Heart left ventricle (tissue), 16 donors: ENCODE results near the gene LANCL2. TPM values are rescaled to one million over a fixed set of nuclear protein-coding genes. Genes with fewer than 3 reads are reported as not detected.

ENCODE experiments used
- ATAC-seq, 4 donors: fragments of 200-7000 bp; cut with Tn5 transposase; one replicate each; pipeline ENCODE4 v1.9.1; 2020 to 2022; ENCODE audit warnings: moderate library complexity in 4 of 4, mild to moderate bottlenecking in 3 of 4, moderate number of reproducible peaks in 1 of 4
- DNase-seq, 5 donors: peaks; one replicate each; pipeline ENCODE4 v3.0.0-alpha.2; 2020
- H3K27ac ChIP-seq, 12 donors: fragments of 200-600 bp; sonication (generic) in 4 of 12; one replicate each; pipeline versions ENCODE4 v1.5.0 to v1.8.0; 2016 to 2022; ENCODE audit warnings: mild to moderate bottlenecking in 2 of 12
- H3K27me3 ChIP-seq, 9 donors: fragments of 200-600 bp; sonication (generic) in 2 of 9; one replicate each; pipeline versions ENCODE4 v1.5.1 to v1.8.0; 2016 to 2022; ENCODE audit warnings: mild to moderate bottlenecking in 3 of 9
- H3K36me3 ChIP-seq, 9 donors: fragments of 200-600 bp; sonication (generic) in 2 of 9; one replicate each; pipeline versions ENCODE4 v1.5.0 to v1.8.0; 2018 to 2022; ENCODE audit warnings: mild to moderate bottlenecking in 2 of 9
- H3K4me1 ChIP-seq, 12 donors: fragments of 200-600 bp; sonication (generic) in 4 of 12; one replicate each; pipeline versions ENCODE4 v1.5.0 to v1.8.0; 2016 to 2022; ENCODE audit warnings: mild to moderate bottlenecking in 3 of 12
- H3K4me3 ChIP-seq, 12 donors: fragments of 200-600 bp; sonication (generic) in 4 of 12; one replicate each; pipeline versions ENCODE4 v1.5.0 to v1.8.0; 2017 to 2022; ENCODE audit warnings: mild to moderate bottlenecking in 9 of 12, moderate library complexity in 4 of 12
- H3K9me3 ChIP-seq, 12 donors: fragments of 200-600 bp; sonication (generic) in 4 of 12; one replicate each; pipeline versions ENCODE4 v1.5.0 to v1.8.0; 2016 to 2022; ENCODE audit warnings: mild to moderate bottlenecking in 1 of 12
- CTCF ChIP-seq, 12 donors: fragments of 200-600 bp; sonication (generic) in 4 of 12; IDR thresholded peaks; one replicate each; pipeline versions ENCODE4 v1.5.0 to v1.8.0; 2018 to 2022; ENCODE audit warnings: antibody characterized with exemption in 12 of 12, mild to moderate bottlenecking in 5 of 12
- POLR2A ChIP-seq, 2 donors: fragments of 450-650 bp; IDR thresholded peaks; one replicate each; pipeline ENCODE4 v1.6.1; 2017; ENCODE audit warnings: antibody characterized with exemption in 2 of 2, mild to moderate bottlenecking in 2 of 2, moderate library complexity in 2 of 2
- WGBS, 4 donors: extraction: QIAGEN DNeasy Blood & Tissue Kit in 2 of 4; methylation state at CpG; one replicate each; pipeline versions ENCODE4 v1.1.5 to v1.1.7; 2013 to 2018; 5-methylcytosine and 5-hydroxymethylcytosine counted together
- intact Hi-C, 10 donors: fragments of 100-400 bp; cut with DNase I; formaldehyde crosslinking; loops; one replicate each; pipeline versions ENCODE4 v1.11.1 to v1.14.2; 2022
- polyA plus RNA-seq, 2 donors: library from polyadenylated mRNA; stranded (reverse); fragments of 200-250 nt; gene quantifications; one replicate each; pipeline ENCODE4 v1.2.3, GENCODE V29; 2013
- total RNA-seq, 9 donors: library from RNA; depleted of rRNA in 2 of 9; stranded (reverse); fragments of >200 nt in 2 of 9; fragmentation: NEBNext Ultra II Directional in 3 of 9; extraction: Animal tissue kit (Norgen Biotek cat#: 25700) in 3 of 9; gene quantifications; one replicate each; pipeline versions ENCODE4 v1.1.0 to v1.2.4, GENCODE V29; 2016 to 2023
- donor health status: ischemic (EF 13 %, LVEDD 7.1; RV severe dilation, severe dysfunction).
- donor health status: healthy with polysubstance abuse.
- donor health status: DM: no; HTN: yes; CAD: no.
- donor health status: DM: no; HTN: no; CAD: no.
- donor health status: ischemic (EF 25% LVEDD 6.9; RV normal size, moderate dysfunction).
- donor health status: ischemic (EF 25% LVEDD 5.7; RV mildly dilated, moderate dysfunction).
- donor health status: healthy.
- donor health status: DM: yes; HTN: yes; CAD: no.
- donor health status: ischemic (EF 35%, LVEDD 5.7; RV mildly dilated, moderate dysfunction).
- donor health status: nonischemic (EF 11% LVEDD 7.7; RV severe dilation, severe dysfunction).
- donor health status: DM: yes; HTN: yes; CAD: no.
- donor health status: PGD.
- donor health status: ischemic (EF 29% LVEDD 5.4; RV normal size, mild dysfunction).
- donor health status: nonischemic (EF 23%, LVEDD 6.1; RV moderate dilation, normal function).

The LANCL2 gene
- total and polyA plus RNA-seq, 11 donors = 2.6 to 10.3 (median 8.0) TPM

- no peak overlapping the region for H3K4me3 ChIP-seq
- no peaks in the 10 kb centered on the region for H3K27me3 ChIP-seq
- intact Hi-C loops = no loop called here
- no peaks in the 10 kb centered on the region for H3K9me3 ChIP-seq
- no peaks in the 10 kb centered on the region for H3K4me1 ChIP-seq
- H3K27ac ChIP-seq = no peak overlapping the region
- TF ChIP-seq CTCF (IDR thresholded peaks at IDR 0.05) = no peak
- no peak for TF ChIP-seq POLR2A (IDR thresholded peaks at IDR 0.05)
- ATAC-seq (no peak), DNase-seq (no peak)
- WGBS, 4 donors = 65 to 74% (median 72%) methylated on average over 3 of the region's 3 CpGs
- peaks cover 0 to 8% (median 4%) of the 10 kb centered on the region in 9 donors for H3K36me3 ChIP-seq
These were observed 55.4 kb downstream of the LANCL2 start for GRCh38 chr7:55420530-55420929.

- H3K4me3 ChIP-seq = no peak overlapping the region
- no peak for DNase-seq
- WGBS, 4 donors = 54 to 68% (median 62%) methylated on average over 5 of the region's 5 CpGs
These were observed 58.2 kb downstream of the LANCL2 start for GRCh38 chr7:55423277-55423711.

GRCh38 chr7:55423891-55424290 is 58.8 kb downstream of the LANCL2 start:
- peaks cover 0 to 26% (median 12%) of the 10 kb centered on the region in 9 donors for H3K36me3 ChIP-seq
- TF ChIP-seq POLR2A (IDR thresholded peaks at IDR 0.05) (no peak), CTCF (IDR thresholded peaks at IDR 0.05) (no peak)
- H3K4me1 ChIP-seq = no peaks in the 10 kb centered on the region
- no peak for ATAC-seq
- H3K4me3 ChIP-seq = no peak overlapping the region
- no peaks in the 10 kb centered on the region for H3K27me3 ChIP-seq
- no peaks in the 10 kb centered on the region for H3K9me3 ChIP-seq
- intact Hi-C loops = no loop called here
- no peak overlapping the region for H3K27ac ChIP-seq
- no peak for DNase-seq
- 79 to 93% (median 87%) methylated on average over 5 of the region's 5 CpGs for WGBS, 4 donors

More at GRCh38 chr7:55423277-55423711, 58.2 kb downstream of the LANCL2 start:
- H3K36me3 ChIP-seq = peaks cover 0 to 24% (median 12%) of the 10 kb centered on the region in 9 donors
- H3K9me3 ChIP-seq = no peaks in the 10 kb centered on the region
- no peaks in the 10 kb centered on the region for H3K27me3 ChIP-seq
- TF ChIP-seq POLR2A (IDR thresholded peaks at IDR 0.05) = no peak
- TF ChIP-seq CTCF (IDR thresholded peaks at IDR 0.05) = peak in 1 of 12 donors; percentile 8
- no peaks in the 10 kb centered on the region for H3K4me1 ChIP-seq
- intact Hi-C loops = no loop called here
- ATAC-seq = no peak
- no peak overlapping the region for H3K27ac ChIP-seq

GRCh38 chr7:55425141-55425752 is 60.1 kb downstream of the LANCL2 start:
- 88 to 93% (median 91%) methylated on average over 11 of the region's 11 CpGs for WGBS, 4 donors
- Histone ChIP-seq H3K4me3 (no peak overlapping the region), H3K9me3 (no peaks in the 10 kb centered on the region), H3K27me3 (no peaks in the 10 kb centered on the region), H3K4me1 (no peaks in the 10 kb centered on the region), H3K27ac (no peak overlapping the region), H3K36me3 (peaks cover 0 to 26% (median 12%) of the 10 kb centered on the region in 9 donors)
- no peak for DNase-seq
- TF ChIP-seq POLR2A (IDR thresholded peaks at IDR 0.05) = no peak
- no peak for TF ChIP-seq CTCF (IDR thresholded peaks at IDR 0.05)
- intact Hi-C loops = loop anchor here in 1 of 10 donors (5.0 kb wide), 1 partner anchor 167 kb away; no protein-coding TSS in a partner anchor
- no peak for ATAC-seq
